GM19328 (cell line): Measurements from ENCODE around the gene CCNF.

Source experiments
- ATAC-seq: cut with Tn5 transposase; IDR thresholded peaks from one replicate; pipeline ENCODE4 v1.9.1; 2021; ENCODE audit warnings: mild to moderate bottlenecking, moderate library complexity; ENCODE audit not compliant: unreplicated experiment

Gene CCNF

GRCh38 chr16:2483939-2484897 is 55.0 kb downstream of the CCNF start:
- no peak for ATAC-seq

- ATAC-seq = no peak
Observed at GRCh38 chr16:2484898-2485508, 55.8 kb downstream of the CCNF start.

GRCh38 chr16:2485811-2486507 is 56.7 kb downstream of the CCNF start:
- ATAC-seq = no peak

DNA sequence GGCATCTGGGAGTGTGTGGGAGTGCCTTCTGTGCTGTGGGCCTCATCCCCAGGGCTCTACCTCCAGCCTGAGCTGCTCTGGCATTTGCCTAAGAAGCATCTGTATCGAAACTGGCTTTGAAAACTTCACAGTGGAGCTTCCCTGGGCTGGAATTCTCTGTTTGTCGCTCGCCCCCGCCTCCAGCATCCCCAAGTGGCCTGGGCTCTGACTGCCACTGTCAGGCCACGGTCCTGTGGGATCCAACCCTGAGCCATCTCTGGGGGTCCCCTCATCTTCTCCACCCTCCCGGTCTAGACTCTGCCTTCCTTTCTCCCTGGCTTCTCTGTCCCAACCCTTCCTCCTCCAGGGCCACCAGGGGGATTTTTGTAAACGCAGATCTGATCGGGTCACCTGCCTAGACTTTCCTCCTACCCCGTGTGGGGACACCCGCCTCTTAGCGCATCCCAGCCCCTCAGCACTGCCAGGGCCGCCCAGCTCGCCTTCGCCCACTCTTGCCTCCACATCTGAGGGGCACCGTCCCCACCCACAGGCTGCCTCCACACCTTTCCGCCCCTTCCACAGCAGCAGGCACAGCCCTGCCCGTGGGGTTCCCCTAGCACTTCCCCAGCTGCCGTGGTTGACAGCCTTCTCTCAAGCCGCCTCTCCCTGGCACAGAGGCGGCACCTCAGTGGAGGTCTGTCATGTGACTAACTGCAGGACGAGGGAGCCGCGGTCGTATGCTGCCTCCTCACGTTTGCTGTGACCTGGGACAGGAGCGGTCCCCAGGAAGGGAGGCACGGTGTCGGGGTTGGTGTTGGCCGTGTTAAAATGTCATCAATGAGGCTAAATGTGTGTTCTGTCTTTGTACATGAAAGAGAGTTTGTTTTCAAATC is 57.6 kb downstream of the CCNF start:
- no peak for ATAC-seq

- no peak for ATAC-seq
Observed at GRCh38 chr16:2487517-2487842, 58.2 kb downstream of the CCNF start.

GRCh38 chr16:2487903-2488531 is 58.8 kb downstream of the CCNF start:
- ATAC-seq = no peak

DNA sequence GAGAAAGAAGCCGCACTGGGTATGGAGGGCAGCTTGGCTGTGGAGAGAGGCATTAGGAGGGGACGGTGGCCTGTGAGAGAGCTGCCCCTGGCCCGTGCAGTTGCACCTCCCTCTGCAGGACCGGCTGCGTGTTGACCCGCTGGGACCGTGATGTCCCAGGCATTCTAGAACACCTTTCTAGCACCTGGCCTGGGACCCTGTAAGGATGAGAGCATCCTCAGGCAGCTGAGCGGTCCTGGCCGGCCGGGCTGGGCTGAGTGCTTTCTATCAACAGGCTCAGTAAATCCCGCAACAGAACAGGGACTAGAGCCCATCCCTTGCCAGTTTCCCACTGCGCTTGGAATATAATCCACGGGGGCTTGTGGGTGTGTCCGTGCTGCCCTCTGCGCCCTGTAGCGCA is 60.3 kb downstream of the CCNF start:
- ATAC-seq = no peak

DNA sequence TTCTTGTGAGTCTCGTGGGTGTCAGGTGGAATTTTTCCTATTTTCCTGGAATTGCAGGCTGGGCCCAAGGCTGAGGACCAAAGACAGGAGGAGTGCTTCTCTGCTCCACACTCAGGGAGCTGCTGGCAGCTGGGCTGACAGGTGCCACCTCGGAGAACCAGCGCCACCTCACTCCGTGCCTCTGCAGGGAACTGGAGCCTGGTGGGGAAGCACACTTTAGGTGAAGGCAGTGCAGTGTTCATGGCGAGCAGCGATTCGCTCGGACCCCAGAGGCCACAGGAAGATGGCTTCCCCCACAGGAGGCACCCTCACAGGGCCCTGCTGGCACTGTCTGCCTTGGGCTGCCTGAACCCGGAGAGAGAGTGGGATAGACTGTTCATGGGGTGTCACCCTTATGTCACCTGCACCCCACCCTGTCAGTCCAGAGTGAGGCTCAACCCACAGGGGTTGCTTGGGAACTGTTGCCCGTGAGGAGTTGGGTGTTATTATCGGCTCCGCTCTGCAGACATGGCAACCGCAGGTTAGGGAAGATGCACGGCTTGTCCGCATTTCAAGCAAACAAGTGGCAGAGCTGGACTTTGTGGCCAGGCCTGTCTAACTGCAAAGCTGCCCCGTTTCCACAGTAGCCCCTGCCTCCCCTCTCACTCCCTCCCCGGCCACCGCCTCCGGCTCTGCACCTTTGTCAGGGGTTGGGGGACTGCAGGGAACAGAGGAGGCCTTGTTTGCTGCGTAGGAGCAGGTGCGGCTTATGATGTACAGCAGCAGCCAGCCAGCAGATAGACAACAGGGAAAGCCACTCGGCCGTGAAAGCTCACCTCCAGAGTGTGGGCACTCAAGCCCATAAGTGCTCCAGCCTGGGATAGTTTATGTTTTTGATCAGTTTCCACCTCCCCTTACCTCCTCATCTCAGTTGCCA is 61.2 kb downstream of the CCNF start:
- ATAC-seq = no peak

- ATAC-seq = no peak
Observed at GRCh38 chr16:2492292-2492691, 63.0 kb downstream of the CCNF start.

DNA sequence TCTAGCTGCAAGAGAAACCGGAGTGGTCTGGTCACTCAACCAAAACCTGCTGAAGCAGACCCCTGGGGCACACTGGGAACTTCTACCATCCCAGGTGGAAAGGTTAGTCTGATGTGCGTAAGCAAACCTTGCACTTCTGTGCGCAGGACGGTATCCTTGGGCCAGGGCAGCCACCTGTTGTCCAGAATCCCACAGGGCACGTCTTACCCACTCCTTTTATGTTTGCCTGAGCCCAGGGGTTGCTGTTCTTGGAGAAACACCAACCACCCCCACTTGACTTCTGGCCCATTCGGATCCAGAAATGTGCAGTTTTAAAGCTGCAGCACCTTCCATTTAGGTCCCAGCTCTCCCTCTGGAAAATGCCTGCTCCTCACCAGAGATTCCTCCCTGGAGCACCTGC is 64.4 kb downstream of the CCNF start:
- ATAC-seq = no peak

- ATAC-seq = no peak
Observed at GRCh38 chr16:2494616-2495015, 65.4 kb downstream of the CCNF start.

DNA sequence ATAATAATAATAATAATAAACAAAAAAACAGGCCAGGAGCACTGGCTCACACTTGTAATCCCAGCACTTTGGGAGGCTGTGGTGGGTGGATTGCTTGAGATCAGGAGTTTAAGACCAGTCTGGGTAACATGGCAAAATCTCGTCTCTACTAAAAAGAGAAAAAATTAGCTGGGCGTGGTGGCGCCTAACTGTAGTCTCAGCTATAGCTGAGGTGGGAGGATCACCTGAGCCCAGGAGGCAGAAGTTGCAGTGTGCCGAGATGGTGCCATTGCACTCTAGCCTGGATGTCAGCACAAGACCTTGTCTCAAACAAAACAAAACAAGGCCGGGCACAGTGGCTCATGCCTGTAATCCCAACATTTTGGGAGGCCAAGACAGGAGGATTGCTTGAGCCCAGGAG is 65.8 kb downstream of the CCNF start:
- no peak for ATAC-seq

DNA sequence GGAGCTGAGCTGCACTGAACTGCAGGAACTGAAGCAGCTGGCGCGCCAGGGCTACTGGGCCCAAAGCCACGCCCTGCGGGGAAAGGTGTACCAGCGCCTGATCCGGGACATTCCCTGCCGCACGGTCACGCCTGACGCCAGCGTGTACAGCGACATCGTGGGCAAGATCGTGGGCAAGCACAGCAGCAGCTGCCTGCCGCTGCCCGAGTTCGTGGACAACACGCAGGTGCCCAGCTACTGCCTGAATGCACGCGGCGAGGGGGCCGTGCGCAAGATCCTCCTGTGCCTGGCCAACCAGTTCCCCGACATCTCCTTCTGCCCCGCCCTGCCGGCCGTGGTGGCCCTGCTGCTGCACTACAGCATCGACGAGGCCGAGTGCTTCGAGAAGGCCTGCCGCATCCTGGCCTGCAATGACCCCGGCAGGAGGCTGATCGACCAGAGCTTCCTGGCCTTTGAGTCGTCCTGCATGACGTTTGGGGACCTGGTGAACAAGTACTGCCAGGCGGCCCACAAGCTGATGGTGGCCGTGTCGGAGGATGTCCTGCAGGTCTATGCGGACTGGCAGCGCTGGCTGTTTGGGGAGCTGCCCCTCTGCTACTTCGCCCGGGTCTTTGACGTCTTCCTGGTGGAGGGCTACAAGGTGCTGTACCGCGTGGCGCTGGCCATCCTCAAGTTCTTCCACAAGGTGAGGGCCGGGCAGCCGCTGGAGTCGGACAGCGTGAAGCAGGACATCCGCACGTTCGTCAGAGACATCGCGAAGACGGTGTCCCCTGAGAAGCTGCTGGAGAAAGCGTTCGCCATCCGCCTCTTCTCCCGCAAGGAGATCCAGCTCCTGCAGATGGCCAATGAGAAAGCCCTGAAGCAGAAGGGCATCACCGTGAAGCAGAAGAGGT is 67.2 kb downstream of the CCNF start:
- ATAC-seq = no peak

GRCh38 chr16:2497116-2497630 is 67.9 kb downstream of the CCNF start:
- ATAC-seq = no peak

DNA sequence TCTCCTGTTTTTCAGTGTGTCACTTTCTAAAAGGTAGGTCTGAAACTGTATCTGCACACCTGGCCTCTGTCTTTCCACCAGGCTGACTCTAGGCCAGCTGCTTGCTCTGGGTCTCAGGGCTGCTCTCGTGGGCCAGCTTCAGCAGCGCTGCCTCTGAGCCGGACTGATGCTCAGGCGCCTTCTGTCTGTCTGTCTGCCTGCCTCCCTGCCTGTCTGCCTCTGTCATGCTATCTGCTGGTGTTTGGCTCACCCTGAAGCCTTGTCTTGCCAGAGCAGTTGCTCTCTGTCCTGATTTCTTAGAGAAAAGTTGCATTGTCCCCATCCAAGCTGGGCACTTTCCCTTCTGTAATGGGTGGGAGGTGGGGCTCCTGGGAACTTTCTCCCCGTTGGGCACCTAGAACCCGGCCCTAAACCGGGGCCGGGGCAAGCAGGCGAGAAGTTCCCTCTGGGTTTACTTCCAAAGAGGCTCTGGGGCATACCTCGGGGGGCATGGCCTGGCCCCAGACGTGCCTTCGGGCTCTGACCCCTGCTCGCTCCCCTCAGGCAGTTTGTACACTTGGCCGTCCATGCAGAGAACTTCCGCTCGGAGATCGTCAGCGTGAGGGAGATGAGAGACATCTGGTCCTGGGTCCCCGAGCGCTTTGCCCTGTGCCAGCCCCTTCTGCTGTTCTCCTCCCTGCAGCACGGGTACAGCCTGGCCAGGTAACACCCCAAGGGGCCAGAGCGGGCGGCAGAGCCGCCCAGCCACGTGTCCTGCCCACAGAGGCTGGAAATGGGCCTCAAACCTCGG is 68.6 kb downstream of the CCNF start:
- ATAC-seq = no peak

DNA sequence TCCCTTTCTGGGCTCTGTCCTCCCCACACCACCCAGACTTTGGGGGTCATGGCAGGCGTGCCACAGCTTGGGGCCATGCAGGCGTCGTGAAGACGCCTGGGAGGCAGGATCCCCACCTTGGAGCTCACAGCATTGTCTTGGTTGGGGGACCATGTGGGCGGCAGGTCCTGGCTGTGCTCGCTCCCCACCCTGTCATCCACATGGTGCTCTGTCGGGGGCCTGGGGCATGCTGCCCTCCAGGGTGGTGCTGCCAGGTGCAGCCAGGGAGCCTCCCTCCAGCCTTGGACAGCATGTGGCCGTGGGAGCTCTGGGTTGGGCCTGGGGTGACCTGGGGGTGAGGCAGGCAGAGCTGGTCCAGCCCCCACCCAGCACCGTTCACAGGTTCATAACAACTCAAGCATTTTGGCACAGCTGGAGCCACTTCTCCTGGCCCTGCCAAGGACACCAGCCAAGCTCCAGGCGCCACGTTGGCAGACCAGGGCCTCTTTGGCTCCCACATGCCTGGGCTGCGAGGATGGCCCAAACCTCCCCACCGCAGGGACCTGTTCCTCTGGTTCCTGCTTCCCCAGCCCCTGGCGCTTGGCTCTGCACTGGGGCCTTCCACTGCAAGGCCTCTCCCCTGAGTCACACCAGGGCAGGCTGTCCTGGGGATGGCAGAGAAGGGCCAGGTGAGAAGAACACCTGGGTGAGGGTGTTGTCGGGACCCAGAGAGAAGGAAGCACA is 69.4 kb downstream of the CCNF start:
- ATAC-seq = no peak

GRCh38 chr16:2499454-2499853 is 70.2 kb downstream of the CCNF start:
- ATAC-seq = no peak
